ENCODE measurements around the gene PIWIL1.

Gene PIWIL1

DNA sequence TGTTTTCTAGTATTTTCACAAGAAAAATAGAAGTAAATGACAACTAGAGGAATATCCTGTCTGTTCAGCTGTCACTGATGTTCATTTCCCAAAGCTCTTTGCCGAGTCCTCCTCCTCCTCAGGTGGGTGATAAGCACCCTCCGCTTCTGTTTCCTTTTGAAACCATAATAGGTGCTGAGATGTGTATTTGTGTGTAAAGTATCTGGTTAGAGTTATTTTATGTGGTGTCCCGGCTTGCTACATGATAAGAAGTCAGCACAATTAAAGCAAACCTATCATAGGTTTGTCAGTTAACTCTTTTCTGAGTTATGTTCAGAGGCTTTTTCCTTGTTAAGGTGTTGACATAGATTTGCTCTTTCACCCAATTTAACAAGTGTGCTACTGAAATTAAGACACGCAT, 82.4 kb downstream of the PIWIL1 start:
- no peak overlapping the region for H3K4me3 ChIP-seq (replicated peaks; ENCODE audit: low read depth, low read length)
- TF ChIP-seq, protein P1, sequence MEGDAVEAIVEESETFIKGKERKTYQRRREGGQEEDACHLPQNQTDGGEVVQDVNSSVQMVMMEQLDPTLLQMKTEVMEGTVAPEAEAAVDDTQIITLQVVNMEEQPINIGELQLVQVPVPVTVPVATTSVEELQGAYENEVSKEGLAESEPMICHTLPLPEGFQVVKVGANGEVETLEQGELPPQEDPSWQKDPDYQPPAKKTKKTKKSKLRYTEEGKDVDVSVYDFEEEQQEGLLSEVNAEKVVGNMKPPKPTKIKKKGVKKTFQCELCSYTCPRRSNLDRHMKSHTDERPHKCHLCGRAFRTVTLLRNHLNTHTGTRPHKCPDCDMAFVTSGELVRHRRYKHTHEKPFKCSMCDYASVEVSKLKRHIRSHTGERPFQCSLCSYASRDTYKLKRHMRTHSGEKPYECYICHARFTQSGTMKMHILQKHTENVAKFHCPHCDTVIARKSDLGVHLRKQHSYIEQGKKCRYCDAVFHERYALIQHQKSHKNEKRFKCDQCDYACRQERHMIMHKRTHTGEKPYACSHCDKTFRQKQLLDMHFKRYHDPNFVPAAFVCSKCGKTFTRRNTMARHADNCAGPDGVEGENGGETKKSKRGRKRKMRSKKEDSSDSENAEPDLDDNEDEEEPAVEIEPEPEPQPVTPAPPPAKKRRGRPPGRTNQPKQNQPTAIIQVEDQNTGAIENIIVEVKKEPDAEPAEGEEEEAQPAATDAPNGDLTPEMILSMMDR (IDR thresholded peaks at IDR 0.05; ENCODE audit: low read depth, low read length, missing control alignments), result no peak

DNA sequence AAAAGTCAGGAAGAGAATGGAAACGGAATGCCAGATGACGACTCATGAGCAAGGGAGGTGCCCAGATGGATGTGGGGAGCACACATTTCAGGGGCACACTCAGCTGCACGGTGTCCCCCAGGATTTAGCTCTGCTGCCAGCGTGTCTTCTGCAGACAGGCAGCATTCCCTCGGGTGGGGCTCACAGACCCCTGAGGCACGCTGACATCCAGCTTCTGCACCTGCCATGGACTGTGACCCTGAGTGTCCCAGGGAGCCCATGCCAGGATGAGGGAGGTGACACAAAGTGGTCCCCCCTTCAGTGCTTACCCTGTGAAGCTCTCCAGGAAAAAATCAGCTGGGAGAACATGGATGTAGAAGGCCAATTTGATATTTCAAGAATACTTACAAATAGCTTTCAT, 84.2 kb downstream of the PIWIL1 start:
- DNase-seq (ENCODE audit: extremely low read depth, low read depth), result no peak
- no peak overlapping the region for H3K4me3 ChIP-seq (replicated peaks; ENCODE audit: low read depth, low read length)
- TF ChIP-seq, protein P1 (IDR thresholded peaks at IDR 0.05; ENCODE audit: low read depth, low read length, missing control alignments), result no peak

More for the DNA sequence above, 82.4 kb downstream of the PIWIL1 start:
- no peak for DNase-seq (ENCODE audit: extremely low read depth, low read depth)

Measured in HFF-Myc (cell line).